ENCODE results near the gene OR4M1.
"Not testable (repeated sequence)": the region's sequence is repeated elsewhere in the genome, so short reads cannot be mapped to it uniquely, and the experiment has no call there.

Gene OR4M1

GRCh38 chr14:19823765-19824164 is 50.5 kb downstream of the OR4M1 start:
- DNase-seq = no peak

- DNase-seq = not testable (repeated sequence)
Observed at GRCh38 chr14:19827626-19828244, 54.4 kb downstream of the OR4M1 start.

- DNase-seq = no peak
Observed at GRCh38 chr14:19828314-19828713, 55.0 kb downstream of the OR4M1 start.

Measured in central memory CD4-positive, alpha-beta T cell (primary cell).